ENCODE measurements around the gene WDFY4. TPM values are rescaled to one million over a fixed set of nuclear protein-coding genes. Genes with fewer than 3 reads are reported as not detected.

Gene WDFY4
- total and polyA plus RNA-seq, 2 donors = 13.0 to 25.1 TPM

DNA sequence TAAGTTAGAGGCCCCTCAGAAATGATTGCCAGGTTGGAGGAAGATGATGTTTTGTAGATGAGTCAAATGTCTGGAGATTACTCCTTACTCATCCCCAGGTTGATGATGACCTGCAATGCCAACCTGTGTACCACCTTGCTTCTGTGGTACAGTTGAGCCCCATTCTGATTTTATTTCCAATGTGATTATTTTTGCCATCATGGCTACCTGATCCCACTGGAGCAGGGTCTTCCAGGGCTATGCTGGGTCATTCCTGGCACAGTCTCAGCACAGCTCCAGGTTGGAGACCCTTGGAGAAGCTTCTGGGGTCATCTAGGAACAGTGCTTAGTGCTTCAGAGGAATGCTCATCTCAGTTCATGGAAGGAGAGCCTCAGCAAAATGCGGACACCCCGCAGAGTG is 220.6 kb downstream of the WDFY4 start:
- H3K4me3 ChIP-seq (ENCODE audit: low read length in 2 of 2) = no peak overlapping the region
- no peaks in the 10 kb centered on the region for H3K36me3 ChIP-seq (ENCODE audit: control insufficient read depth in 2 of 2, insufficient read depth in 2 of 2, low read length in 1 of 2)
- H3K27me3 ChIP-seq (ENCODE audit: control insufficient read depth in 2 of 2, insufficient read depth in 1 of 2, low read length in 1 of 2) = no peaks in the 10 kb centered on the region
- WGBS = 100% methylated on average over 2 of the region's 2 CpGs
- DNase-seq (ENCODE audit: low read depth in 6 of 9, low spot score in 9 of 9) = no peak
- no peaks in the 10 kb centered on the region for H3K9me3 ChIP-seq (ENCODE audit: control insufficient read depth in 2 of 2, insufficient read depth in 1 of 2, low read length in 1 of 2)
- H3K27ac ChIP-seq (ENCODE audit: low read depth in 1 of 2, low read length in 1 of 2) = no peak overlapping the region
- no peaks in the 10 kb centered on the region for H3K4me1 ChIP-seq (ENCODE audit: control insufficient read depth in 2 of 2, insufficient read depth in 2 of 2, low read length in 2 of 2)

- no peak overlapping the region for H3K27ac ChIP-seq (ENCODE audit: low read depth in 1 of 2, low read length in 1 of 2)
- H3K27me3 ChIP-seq (ENCODE audit: control insufficient read depth in 2 of 2, insufficient read depth in 1 of 2, low read length in 1 of 2) = no peaks in the 10 kb centered on the region
- 96% methylated on average over 2 of the region's 2 CpGs for whole genome bisulfite sequencing
- no peak for DNase-seq (ENCODE audit: low read depth in 6 of 9, low spot score in 9 of 9)
- H3K9me3 ChIP-seq (ENCODE audit: control insufficient read depth in 2 of 2, insufficient read depth in 1 of 2, low read length in 1 of 2) = no peaks in the 10 kb centered on the region
- no peaks in the 10 kb centered on the region for H3K36me3 ChIP-seq (ENCODE audit: control insufficient read depth in 2 of 2, insufficient read depth in 2 of 2, low read length in 1 of 2)
- no peak overlapping the region for H3K4me3 ChIP-seq (ENCODE audit: low read length in 2 of 2)
- no peaks in the 10 kb centered on the region for H3K4me1 ChIP-seq (ENCODE audit: control insufficient read depth in 2 of 2, insufficient read depth in 2 of 2, low read length in 2 of 2)
These were observed 222.2 kb downstream of the WDFY4 start for GRCh38 chr10:48906841-48907240.

DNA sequence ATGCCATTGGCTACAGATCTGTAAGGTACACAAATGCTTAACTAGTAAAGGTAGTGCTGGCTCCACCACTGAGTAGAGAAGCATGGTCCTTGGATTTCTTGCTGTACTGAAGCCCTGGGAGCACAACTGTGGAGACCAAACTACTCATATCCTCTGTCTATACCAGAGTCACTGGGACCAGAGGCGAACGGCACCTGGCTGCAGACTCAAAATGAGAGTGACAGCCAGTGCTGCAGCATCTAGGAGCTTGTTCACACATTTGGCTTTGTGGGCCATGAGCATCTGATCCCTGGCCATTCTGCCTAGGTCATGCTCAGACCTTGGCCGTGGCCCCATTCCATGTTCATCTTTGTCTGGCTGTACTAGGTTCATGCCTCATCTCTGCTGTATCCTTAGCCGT is 223.1 kb downstream of the WDFY4 start:
- WGBS = 85% methylated on average over 4 of the region's 4 CpGs
- no peak for DNase-seq (ENCODE audit: low read depth in 6 of 9, low spot score in 9 of 9)
- H3K9me3 ChIP-seq (ENCODE audit: control insufficient read depth in 2 of 2, insufficient read depth in 1 of 2, low read length in 1 of 2) = no peaks in the 10 kb centered on the region

DNA sequence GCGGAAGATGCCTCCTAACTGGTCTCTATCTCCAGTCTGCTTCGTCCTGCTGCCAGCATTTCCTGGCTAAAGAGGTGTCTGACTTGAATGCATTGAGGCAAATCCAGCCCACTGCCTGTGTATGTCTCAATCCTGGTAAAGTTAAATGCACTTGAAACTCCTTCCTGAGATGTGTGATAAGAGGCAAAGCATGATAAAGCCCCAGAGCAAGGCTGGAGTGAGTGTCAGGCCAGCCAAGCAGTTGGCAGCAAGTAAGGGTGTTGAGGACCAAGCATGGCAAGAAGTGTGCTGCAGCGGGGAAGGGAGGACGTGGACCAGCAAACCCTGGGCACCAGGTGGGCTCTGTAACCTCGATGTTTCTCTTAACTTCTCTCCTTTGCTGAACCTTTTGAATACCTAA is 225.9 kb downstream of the WDFY4 start:
- Histone ChIP-seq H3K9me3 (ENCODE audit: control insufficient read depth in 2 of 2, insufficient read depth in 1 of 2, low read length in 1 of 2) (no peaks in the 10 kb centered on the region), H3K4me1 (ENCODE audit: control insufficient read depth in 2 of 2, insufficient read depth in 2 of 2, low read length in 2 of 2) (no peaks in the 10 kb centered on the region), H3K4me3 (ENCODE audit: low read length in 2 of 2) (no peak overlapping the region), H3K36me3 (ENCODE audit: control insufficient read depth in 2 of 2, insufficient read depth in 2 of 2, low read length in 1 of 2) (no peaks in the 10 kb centered on the region), H3K27ac (ENCODE audit: low read depth in 1 of 2, low read length in 1 of 2) (no peak overlapping the region), H3K27me3 (ENCODE audit: control insufficient read depth in 2 of 2, insufficient read depth in 1 of 2, low read length in 1 of 2) (no peaks in the 10 kb centered on the region)
- no peak for DNase-seq (ENCODE audit: low read depth in 6 of 9, low spot score in 9 of 9)
- 87% methylated on average over 5 of the region's 5 CpGs for WGBS

More for the DNA sequence above, 223.1 kb downstream of the WDFY4 start:
- Histone ChIP-seq H3K27me3 (ENCODE audit: control insufficient read depth in 2 of 2, insufficient read depth in 1 of 2, low read length in 1 of 2) (no peaks in the 10 kb centered on the region), H3K27ac (ENCODE audit: low read depth in 1 of 2, low read length in 1 of 2) (no peak overlapping the region), H3K4me3 (ENCODE audit: low read length in 2 of 2) (no peak overlapping the region), H3K36me3 (ENCODE audit: control insufficient read depth in 2 of 2, insufficient read depth in 2 of 2, low read length in 1 of 2) (no peaks in the 10 kb centered on the region), H3K4me1 (ENCODE audit: control insufficient read depth in 2 of 2, insufficient read depth in 2 of 2, low read length in 2 of 2) (no peaks in the 10 kb centered on the region)

DNA sequence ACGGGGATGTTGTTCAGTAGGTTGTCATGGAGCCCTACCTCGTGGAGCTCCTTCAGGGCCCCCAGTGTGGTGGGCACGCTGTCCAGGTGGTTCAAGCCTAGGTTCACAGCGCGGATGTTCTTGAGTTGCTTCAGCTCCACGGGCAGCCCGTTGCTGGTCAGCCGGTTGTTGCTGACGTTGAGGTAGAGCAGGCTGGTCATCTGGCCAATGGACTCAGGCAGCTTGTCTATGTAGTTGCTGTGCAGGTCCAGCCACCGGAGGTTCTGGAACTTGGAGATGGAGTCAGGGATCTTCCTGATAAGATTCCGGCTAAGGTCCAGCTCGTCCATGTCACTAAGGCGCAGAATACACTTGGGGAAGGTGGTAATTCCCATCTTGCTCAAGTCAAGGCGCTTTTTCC is 229.0 kb downstream of the WDFY4 start:
- H3K36me3 ChIP-seq (ENCODE audit: control insufficient read depth in 2 of 2, insufficient read depth in 2 of 2, low read length in 1 of 2) = no peaks in the 10 kb centered on the region
- H3K27ac ChIP-seq (ENCODE audit: low read depth in 1 of 2, low read length in 1 of 2) = no peak overlapping the region
- H3K4me1 ChIP-seq (ENCODE audit: control insufficient read depth in 2 of 2, insufficient read depth in 2 of 2, low read length in 2 of 2) = no peaks in the 10 kb centered on the region
- H3K9me3 ChIP-seq (ENCODE audit: control insufficient read depth in 2 of 2, insufficient read depth in 1 of 2, low read length in 1 of 2) = no peaks in the 10 kb centered on the region
- H3K4me3 ChIP-seq (ENCODE audit: low read length in 2 of 2) = no peak overlapping the region
- no peaks in the 10 kb centered on the region for H3K27me3 ChIP-seq (ENCODE audit: control insufficient read depth in 2 of 2, insufficient read depth in 1 of 2, low read length in 1 of 2)
- no peak for DNase-seq (ENCODE audit: low read depth in 6 of 9, low spot score in 9 of 9)
- WGBS = 87% methylated on average over 14 of the region's 14 CpGs

GRCh38 chr10:48923748-48924147 is 239.1 kb downstream of the WDFY4 start:
- H3K27ac ChIP-seq (ENCODE audit: low read depth in 1 of 2, low read length in 1 of 2) = no peak overlapping the region
- H3K9me3 ChIP-seq (ENCODE audit: control insufficient read depth in 2 of 2, insufficient read depth in 1 of 2, low read length in 1 of 2) = no peaks in the 10 kb centered on the region
- no peaks in the 10 kb centered on the region for H3K27me3 ChIP-seq (ENCODE audit: control insufficient read depth in 2 of 2, insufficient read depth in 1 of 2, low read length in 1 of 2)
- WGBS = 95% methylated on average over 3 of the region's 3 CpGs
- H3K36me3 ChIP-seq (ENCODE audit: control insufficient read depth in 2 of 2, insufficient read depth in 2 of 2, low read length in 1 of 2) = no peaks in the 10 kb centered on the region
- no peaks in the 10 kb centered on the region for H3K4me1 ChIP-seq (ENCODE audit: control insufficient read depth in 2 of 2, insufficient read depth in 2 of 2, low read length in 2 of 2)
- DNase-seq (ENCODE audit: low read depth in 6 of 9, low spot score in 9 of 9) = no peak
- H3K4me3 ChIP-seq (ENCODE audit: low read length in 2 of 2) = no peak overlapping the region

GRCh38 chr10:48924988-48925387 is 240.3 kb downstream of the WDFY4 start:
- no peaks in the 10 kb centered on the region for H3K9me3 ChIP-seq (ENCODE audit: control insufficient read depth in 2 of 2, insufficient read depth in 1 of 2, low read length in 1 of 2)
- no peaks in the 10 kb centered on the region for H3K4me1 ChIP-seq (ENCODE audit: control insufficient read depth in 2 of 2, insufficient read depth in 2 of 2, low read length in 2 of 2)
- DNase-seq (ENCODE audit: low read depth in 6 of 9, low spot score in 9 of 9) = no peak
- no peak overlapping the region for H3K4me3 ChIP-seq (ENCODE audit: low read length in 2 of 2)
- whole genome bisulfite sequencing = 95% methylated on average over 4 of the region's 4 CpGs
- H3K27ac ChIP-seq (ENCODE audit: low read depth in 1 of 2, low read length in 1 of 2) = no peak overlapping the region
- no peaks in the 10 kb centered on the region for H3K27me3 ChIP-seq (ENCODE audit: control insufficient read depth in 2 of 2, insufficient read depth in 1 of 2, low read length in 1 of 2)
- H3K36me3 ChIP-seq (ENCODE audit: control insufficient read depth in 2 of 2, insufficient read depth in 2 of 2, low read length in 1 of 2) = no peaks in the 10 kb centered on the region

DNA sequence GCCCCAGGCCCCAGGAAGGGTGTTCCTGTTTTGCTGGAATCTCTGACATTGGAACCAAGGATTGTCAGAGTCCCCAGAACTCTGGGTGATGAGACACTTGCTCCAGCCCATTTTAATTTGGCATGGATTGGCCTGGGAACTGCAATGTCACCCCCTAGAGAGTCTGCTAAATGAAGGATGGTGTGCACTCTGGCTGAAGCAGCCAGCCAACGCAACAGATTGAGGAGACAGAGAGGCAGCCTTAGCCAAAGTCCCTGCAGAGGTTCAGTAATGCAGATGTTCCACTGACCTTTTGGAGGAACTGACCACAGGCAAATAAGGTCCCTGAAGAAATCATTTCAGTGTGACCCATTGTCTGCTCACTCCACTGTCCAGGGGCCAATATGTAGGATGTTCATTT is 241.6 kb downstream of the WDFY4 start:
- H3K4me1 ChIP-seq (ENCODE audit: control insufficient read depth in 2 of 2, insufficient read depth in 2 of 2, low read length in 2 of 2) = no peaks in the 10 kb centered on the region
- no peak for DNase-seq (ENCODE audit: low read depth in 6 of 9, low spot score in 9 of 9)
- 98% methylated on average over 1 of the region's 1 CpG for WGBS

GRCh38 chr10:48926764-48927540 is 242.3 kb downstream of the WDFY4 start:
- WGBS = 97% methylated on average over 13 of the region's 13 CpGs
- no peaks in the 10 kb centered on the region for H3K4me1 ChIP-seq (ENCODE audit: control insufficient read depth in 2 of 2, insufficient read depth in 2 of 2, low read length in 2 of 2)
- no peak overlapping the region for H3K4me3 ChIP-seq (ENCODE audit: low read length in 2 of 2)
- no peak overlapping the region for H3K27ac ChIP-seq (ENCODE audit: low read depth in 1 of 2, low read length in 1 of 2)
- H3K9me3 ChIP-seq (ENCODE audit: control insufficient read depth in 2 of 2, insufficient read depth in 1 of 2, low read length in 1 of 2) = no peaks in the 10 kb centered on the region
- no peaks in the 10 kb centered on the region for H3K27me3 ChIP-seq (ENCODE audit: control insufficient read depth in 2 of 2, insufficient read depth in 1 of 2, low read length in 1 of 2)
- H3K36me3 ChIP-seq (ENCODE audit: control insufficient read depth in 2 of 2, insufficient read depth in 2 of 2, low read length in 1 of 2) = no peaks in the 10 kb centered on the region
- DNase-seq (ENCODE audit: low read depth in 6 of 9, low spot score in 9 of 9) = no peak

More for the DNA sequence above, 241.6 kb downstream of the WDFY4 start:
- no peaks in the 10 kb centered on the region for H3K9me3 ChIP-seq (ENCODE audit: control insufficient read depth in 2 of 2, insufficient read depth in 1 of 2, low read length in 1 of 2)
- H3K36me3 ChIP-seq (ENCODE audit: control insufficient read depth in 2 of 2, insufficient read depth in 2 of 2, low read length in 1 of 2) = no peaks in the 10 kb centered on the region
- no peaks in the 10 kb centered on the region for H3K27me3 ChIP-seq (ENCODE audit: control insufficient read depth in 2 of 2, insufficient read depth in 1 of 2, low read length in 1 of 2)
- no peak overlapping the region for H3K4me3 ChIP-seq (ENCODE audit: low read length in 2 of 2)
- H3K27ac ChIP-seq (ENCODE audit: low read depth in 1 of 2, low read length in 1 of 2) = no peak overlapping the region
